Neuron (in vitro differentiated cells): ENCODE measurements around the gene UGT1A9.

Experiments
- H2AFZ ChIP-seq: one replicate; pipeline ENCODE4 v1.6.1; 2013; ENCODE audit warnings: low read depth, mild to moderate bottlenecking, inconsistent platforms, low read length, moderate library complexity
- H3K27me3 ChIP-seq: one replicate; pipeline ENCODE4 v1.6.1; 2013; ENCODE audit warnings: low read length; ENCODE audit not compliant: insufficient read depth
- H3K36me3 ChIP-seq: one replicate; pipeline ENCODE4 v1.6.1; 2013; ENCODE audit warnings: low read length; ENCODE audit not compliant: insufficient read depth
- H3K4me1 ChIP-seq: one replicate; pipeline ENCODE4 v1.6.1; 2013; ENCODE audit warnings: low read length; ENCODE audit not compliant: insufficient read depth
- H3K4me3 ChIP-seq: 2 replicates; pipeline ENCODE4 v1.5.1; 2013; ENCODE audit warnings: mild to moderate bottlenecking, low read length, moderate library complexity
- H3K9me3 ChIP-seq: one replicate; pipeline ENCODE4 v1.6.1; 2013; ENCODE audit warnings: low read length

The UGT1A9 gene

GRCh38 chr2:233817361-233817911 is 145.7 kb downstream of the UGT1A9 start:
- Histone ChIP-seq H3K27me3 (no peaks in the 10 kb centered on the region), H3K36me3 (no peaks in the 10 kb centered on the region), H3K4me1 (no peaks in the 10 kb centered on the region), H3K4me3 (no peak overlapping the region), H3K9me3 (no peaks in the 10 kb centered on the region), H2AFZ (no peak overlapping the region)

- H3K27me3 ChIP-seq: no peaks in the 10 kb centered on the region
Measured at GRCh38 chr2:233817995-233818638, 146.4 kb downstream of the UGT1A9 start.

GRCh38 chr2:233818639-233819621 is 147.2 kb downstream of the UGT1A9 start:
- no peaks in the 10 kb centered on the region for H3K4me1 ChIP-seq
- H3K36me3 ChIP-seq: no peaks in the 10 kb centered on the region
- no peak overlapping the region for H2AFZ ChIP-seq
- H3K9me3 ChIP-seq: no peaks in the 10 kb centered on the region
- H3K27me3 ChIP-seq: no peaks in the 10 kb centered on the region
- H3K4me3 ChIP-seq: no peak overlapping the region

More at GRCh38 chr2:233817995-233818638, 146.4 kb downstream of the UGT1A9 start:
- no peaks in the 10 kb centered on the region for H3K4me1 ChIP-seq
- H3K4me3 ChIP-seq: no peak overlapping the region
- no peak overlapping the region for H2AFZ ChIP-seq
- H3K36me3 ChIP-seq: no peaks in the 10 kb centered on the region
- H3K9me3 ChIP-seq: no peaks in the 10 kb centered on the region

- Histone ChIP-seq H3K27me3 (no peaks in the 10 kb centered on the region), H3K4me3 (no peak overlapping the region), H3K9me3 (no peaks in the 10 kb centered on the region), H3K4me1 (no peaks in the 10 kb centered on the region), H3K36me3 (no peaks in the 10 kb centered on the region), H2AFZ (no peak overlapping the region)
Measured at GRCh38 chr2:233819884-233820773, 148.4 kb downstream of the UGT1A9 start.

- H3K4me3 ChIP-seq: no peak overlapping the region
- no peaks in the 10 kb centered on the region for H3K27me3 ChIP-seq
- H3K4me1 ChIP-seq: no peaks in the 10 kb centered on the region
- H3K9me3 ChIP-seq: no peaks in the 10 kb centered on the region
- no peaks in the 10 kb centered on the region for H3K36me3 ChIP-seq
- H2AFZ ChIP-seq: no peak overlapping the region
Measured at GRCh38 chr2:233820774-233821105, 149.0 kb downstream of the UGT1A9 start.

GRCh38 chr2:233821196-233821595 is 149.5 kb downstream of the UGT1A9 start:
- Histone ChIP-seq H3K9me3 (no peaks in the 10 kb centered on the region), H3K27me3 (no peaks in the 10 kb centered on the region), H3K4me3 (no peak overlapping the region)

GRCh38 chr2:233821709-233822100 is 150.0 kb downstream of the UGT1A9 start:
- Histone ChIP-seq H2AFZ (no peak overlapping the region), H3K27me3 (no peaks in the 10 kb centered on the region), H3K4me3 (no peak overlapping the region)

More at GRCh38 chr2:233821196-233821595, 149.5 kb downstream of the UGT1A9 start:
- no peak overlapping the region for H2AFZ ChIP-seq
- no peaks in the 10 kb centered on the region for H3K4me1 ChIP-seq
- no peaks in the 10 kb centered on the region for H3K36me3 ChIP-seq

GRCh38 chr2:233822101-233822771 is 150.5 kb downstream of the UGT1A9 start:
- Histone ChIP-seq H3K4me1 (no peaks in the 10 kb centered on the region), H3K4me3 (no peak overlapping the region), H3K27me3 (no peaks in the 10 kb centered on the region), H2AFZ (no peak overlapping the region), H3K36me3 (no peaks in the 10 kb centered on the region), H3K9me3 (no peaks in the 10 kb centered on the region)

More at GRCh38 chr2:233821709-233822100, 150.0 kb downstream of the UGT1A9 start:
- H3K4me1 ChIP-seq: no peaks in the 10 kb centered on the region
- H3K36me3 ChIP-seq: no peaks in the 10 kb centered on the region
- no peaks in the 10 kb centered on the region for H3K9me3 ChIP-seq
